ENCODE data around the gene WWOX. TPM values are rescaled to one million over a fixed set of nuclear protein-coding genes. Genes with fewer than 3 reads are reported as not detected.

WWOX gene
- total and polyA plus RNA-seq, 7 donors = 7.1 to 46.8 (median 16.1) TPM

DNA sequence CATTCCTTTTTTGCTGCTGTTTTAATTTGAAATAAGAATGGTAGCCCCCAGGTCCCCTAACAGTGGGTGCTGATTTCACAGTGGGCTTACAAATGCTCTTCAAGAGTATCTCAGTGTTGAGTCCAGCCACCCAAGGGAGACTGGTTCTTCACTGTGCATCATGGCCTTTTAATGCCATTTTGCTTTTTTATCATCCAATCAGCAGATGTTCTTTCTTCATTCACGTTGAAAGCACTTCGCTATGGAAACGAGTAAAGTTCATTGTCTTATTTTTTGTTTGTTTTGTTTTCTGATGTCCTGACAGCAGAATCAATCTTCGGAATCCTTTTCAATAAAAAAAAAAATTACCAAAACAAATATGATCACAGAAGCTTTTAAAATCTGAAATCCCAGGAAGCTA lies 1072.0 kb downstream of the WWOX start:
- intact Hi-C loops (cut with DNase I) = no loop called here
- Histone ChIP-seq H3K36me3 (no peaks in the 10 kb centered on the region), H3K4me3 (no peak overlapping the region), H3K27ac (no peak overlapping the region), H3K9me3 (no peaks in the 10 kb centered on the region), H3K27me3 (no peaks in the 10 kb centered on the region), H3K4me1 (peaks cover 0 to 6% (median 0%) of the 10 kb centered on the region in 4 donors)
- TF ChIP-seq EP300 (IDR thresholded peaks at IDR 0.05) (no peak), POLR2A (IDR thresholded peaks at IDR 0.05) (no peak), POLR2AphosphoS5 (IDR thresholded peaks at IDR 0.05) (no peak)
- TF ChIP-seq, protein P1, sequence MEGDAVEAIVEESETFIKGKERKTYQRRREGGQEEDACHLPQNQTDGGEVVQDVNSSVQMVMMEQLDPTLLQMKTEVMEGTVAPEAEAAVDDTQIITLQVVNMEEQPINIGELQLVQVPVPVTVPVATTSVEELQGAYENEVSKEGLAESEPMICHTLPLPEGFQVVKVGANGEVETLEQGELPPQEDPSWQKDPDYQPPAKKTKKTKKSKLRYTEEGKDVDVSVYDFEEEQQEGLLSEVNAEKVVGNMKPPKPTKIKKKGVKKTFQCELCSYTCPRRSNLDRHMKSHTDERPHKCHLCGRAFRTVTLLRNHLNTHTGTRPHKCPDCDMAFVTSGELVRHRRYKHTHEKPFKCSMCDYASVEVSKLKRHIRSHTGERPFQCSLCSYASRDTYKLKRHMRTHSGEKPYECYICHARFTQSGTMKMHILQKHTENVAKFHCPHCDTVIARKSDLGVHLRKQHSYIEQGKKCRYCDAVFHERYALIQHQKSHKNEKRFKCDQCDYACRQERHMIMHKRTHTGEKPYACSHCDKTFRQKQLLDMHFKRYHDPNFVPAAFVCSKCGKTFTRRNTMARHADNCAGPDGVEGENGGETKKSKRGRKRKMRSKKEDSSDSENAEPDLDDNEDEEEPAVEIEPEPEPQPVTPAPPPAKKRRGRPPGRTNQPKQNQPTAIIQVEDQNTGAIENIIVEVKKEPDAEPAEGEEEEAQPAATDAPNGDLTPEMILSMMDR (IDR thresholded peaks at IDR 0.05) = no peak
- WGBS, 2 donors = 81 to 84% methylated on average over 4 of the region's 4 CpGs
- DNase-seq = no peak

DNA sequence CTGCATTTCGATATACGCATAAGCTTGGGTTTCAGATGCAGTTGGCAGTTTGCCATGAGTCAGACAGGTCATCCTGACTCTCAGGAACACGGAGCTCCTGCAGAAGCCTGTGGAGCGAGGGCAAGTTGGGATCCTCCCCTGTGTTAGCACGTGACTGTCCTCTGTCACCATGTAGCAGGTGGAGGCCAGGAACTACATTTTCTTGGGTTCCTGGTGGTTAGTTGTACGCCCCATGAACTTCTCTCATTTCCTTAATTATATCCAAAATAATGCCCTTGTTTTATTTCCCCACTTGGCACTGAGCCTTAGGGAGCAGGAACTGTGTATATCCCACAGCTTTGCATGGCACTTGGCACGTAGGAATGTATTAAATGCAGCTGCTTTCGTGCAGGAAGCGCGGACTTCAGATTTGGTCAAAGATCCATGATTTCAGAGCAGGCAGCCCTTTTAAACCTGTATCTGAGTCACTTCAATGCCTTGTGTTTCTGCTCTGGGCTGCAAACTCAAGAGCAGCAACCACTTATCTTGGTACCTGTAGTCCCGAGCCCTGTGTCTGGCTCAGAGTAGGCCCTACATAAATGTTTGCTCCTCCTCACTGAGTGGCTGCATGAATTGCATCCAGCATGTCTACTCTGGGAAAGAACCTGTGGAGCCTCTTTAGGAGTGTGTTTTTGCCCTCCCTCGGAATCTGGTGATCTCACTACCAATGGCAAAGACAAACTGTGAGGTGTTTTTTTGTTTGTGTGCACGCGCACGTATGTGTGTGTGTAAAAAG lies 1072.7 kb downstream of the WWOX start:
- H3K9me3 ChIP-seq = no peaks in the 10 kb centered on the region
- no peak for TF ChIP-seq EP300 (IDR thresholded peaks at IDR 0.05)
- TF ChIP-seq, protein P1 (IDR thresholded peaks at IDR 0.05) = no peak
- no peak for TF ChIP-seq POLR2AphosphoS5 (IDR thresholded peaks at IDR 0.05)
- no peak for TF ChIP-seq POLR2A (IDR thresholded peaks at IDR 0.05)
- H3K4me1 ChIP-seq = peaks cover 0 to 6% (median 0%) of the 10 kb centered on the region in 4 donors
- no peaks in the 10 kb centered on the region for H3K27me3 ChIP-seq
- no peak for DNase-seq
- H3K27ac ChIP-seq = no peak overlapping the region
- 83 to 90% methylated on average over 15 of the region's 15 CpGs for WGBS, 2 donors
- intact Hi-C loops (cut with DNase I) = no loop called here
- no peak overlapping the region for H3K4me3 ChIP-seq
- H3K36me3 ChIP-seq = no peaks in the 10 kb centered on the region

DNA sequence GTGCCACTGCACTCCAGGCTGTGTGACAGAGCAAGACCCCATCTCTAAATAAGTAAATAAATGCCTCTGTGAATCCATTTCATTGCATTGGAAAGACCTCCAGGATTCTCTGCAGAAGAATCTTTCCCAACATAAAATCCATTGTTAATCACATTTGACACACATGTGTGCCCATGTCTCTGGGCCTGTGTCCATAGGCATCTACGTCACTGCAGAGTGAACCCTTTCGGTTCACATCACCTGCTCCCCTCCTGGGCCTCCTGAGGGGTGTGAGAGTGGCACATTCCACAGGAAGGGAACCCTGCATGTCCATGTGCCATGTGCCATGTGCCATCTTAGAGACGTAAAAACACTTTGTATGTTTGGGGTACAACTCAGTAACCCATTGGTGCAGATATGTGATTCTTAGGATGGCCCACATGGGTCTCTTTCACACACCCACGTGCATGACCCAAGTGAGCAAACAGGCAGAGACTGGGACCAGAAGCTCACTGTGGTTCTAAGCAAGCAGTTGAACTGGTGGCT lies 1073.6 kb downstream of the WWOX start:
- 88 to 93% methylated on average over 4 of the region's 4 CpGs for WGBS, 2 donors
- no peaks in the 10 kb centered on the region for H3K27me3 ChIP-seq
- H3K27ac ChIP-seq = no peak overlapping the region
- H3K4me3 ChIP-seq = no peak overlapping the region
- H3K4me1 ChIP-seq = peaks cover 0 to 6% (median 0%) of the 10 kb centered on the region in 4 donors
- intact Hi-C loops (cut with DNase I) = no loop called here
- H3K9me3 ChIP-seq = no peaks in the 10 kb centered on the region
- DNase-seq = no peak
- TF ChIP-seq POLR2AphosphoS5 (IDR thresholded peaks at IDR 0.05) (no peak), POLR2A (IDR thresholded peaks at IDR 0.05) (no peak)
- TF ChIP-seq, protein P1 (IDR thresholded peaks at IDR 0.05) = no peak
- no peaks in the 10 kb centered on the region for H3K36me3 ChIP-seq

DNA sequence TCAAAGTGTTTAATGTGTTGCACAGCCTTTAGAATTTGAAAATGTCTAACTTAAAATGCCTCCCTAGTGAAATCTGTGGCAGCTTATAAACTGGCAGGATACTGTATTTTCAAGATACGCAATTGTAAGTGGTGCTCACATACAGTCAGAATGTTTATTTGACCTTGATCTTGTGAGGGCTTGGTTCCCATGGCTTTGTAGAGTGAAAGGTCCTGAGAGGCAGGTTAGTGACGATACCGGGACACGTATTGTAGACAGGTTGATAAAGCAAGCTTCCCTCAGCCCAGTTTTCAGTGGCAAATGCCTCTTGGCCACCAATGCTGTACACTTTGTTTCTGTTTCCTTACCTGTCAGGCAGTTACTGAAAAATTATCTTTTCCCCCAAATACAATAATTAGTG lies 1074.5 kb downstream of the WWOX start:
- H3K4me1 ChIP-seq = peaks cover 0 to 6% (median 0%) of the 10 kb centered on the region in 4 donors
- H3K27me3 ChIP-seq = no peaks in the 10 kb centered on the region
- H3K4me3 ChIP-seq = no peak overlapping the region
- H3K9me3 ChIP-seq = no peaks in the 10 kb centered on the region
- intact Hi-C loops (cut with DNase I) = no loop called here
- H3K36me3 ChIP-seq = no peaks in the 10 kb centered on the region
- no peak for DNase-seq
- no peak overlapping the region for H3K27ac ChIP-seq
- WGBS, 2 donors = 92 to 96% methylated on average over 4 of the region's 4 CpGs
- no peak for TF ChIP-seq POLR2A (IDR thresholded peaks at IDR 0.05)
- TF ChIP-seq, protein P1 (IDR thresholded peaks at IDR 0.05) = no peak
- no peak for TF ChIP-seq POLR2AphosphoS5 (IDR thresholded peaks at IDR 0.05)
- no peak for TF ChIP-seq EP300 (IDR thresholded peaks at IDR 0.05)
